H9 (cell line): ENCODE results near the gene PLK1. TPM values are rescaled to one million over a fixed set of nuclear protein-coding genes. Genes with fewer than 3 reads are reported as not detected.

Source experiments
- DNase-seq: peaks from one replicate; pipeline ENCODE4 v3.0.0-alpha.2; 2017
- H2AFZ ChIP-seq: one replicate; pipeline ENCODE4 v1.6.1; 2013; ENCODE audit warnings: mild to moderate bottlenecking, low read length, control low read depth, moderate library complexity
- H2AK5ac ChIP-seq: 2 replicates; pipeline ENCODE4 v1.6.1; 2013; ENCODE audit warnings: low read length, control low read depth, mixed read lengths; ENCODE audit not compliant: insufficient read length
- H2BK120ac ChIP-seq: one replicate; pipeline ENCODE4 v1.6.1; 2013; ENCODE audit warnings: low read depth, mild to moderate bottlenecking, low read length, control low read depth, inconsistent platforms; ENCODE audit not compliant: poor library complexity, severe bottlenecking
- H2BK12ac ChIP-seq: 2 replicates; pipeline ENCODE4 v1.6.1; 2013; ENCODE audit warnings: low read length, control low read depth, mixed read lengths, low read depth; ENCODE audit not compliant: insufficient read length
- H2BK15ac ChIP-seq: 2 replicates; pipeline ENCODE4 v1.6.1; 2013; ENCODE audit warnings: low read depth, low read length, control low read depth
- H2BK20ac ChIP-seq: one replicate; pipeline ENCODE4 v1.6.1; 2013; ENCODE audit warnings: low read depth, mild to moderate bottlenecking, low read length, control low read depth, inconsistent platforms; ENCODE audit not compliant: poor library complexity, severe bottlenecking
- H2BK5ac ChIP-seq: 2 replicates; pipeline ENCODE4 v1.6.1; 2013; ENCODE audit warnings: low read length, control low read depth, mixed read lengths; ENCODE audit not compliant: insufficient read length
- H3K14ac ChIP-seq: 2 replicates; pipeline ENCODE4 v1.6.1; 2013; ENCODE audit warnings: low read length, control low read depth; ENCODE audit not compliant: insufficient read depth
- H3K18ac ChIP-seq: 2 replicates; pipeline ENCODE4 v1.6.1; 2013; ENCODE audit warnings: low read depth, mild to moderate bottlenecking, mixed read lengths, low read length, control low read depth; ENCODE audit not compliant: insufficient read length
- H3K23ac ChIP-seq: 2 replicates; pipeline ENCODE4 v1.6.1; 2013; ENCODE audit warnings: low read length, control low read depth, mixed read lengths, low read depth; ENCODE audit not compliant: insufficient read length
- H3K23me2 ChIP-seq: 2 replicates; pipeline ENCODE4 v1.6.1; 2013; ENCODE audit warnings: low read depth, mild to moderate bottlenecking, mixed read lengths, low read length, control low read depth; ENCODE audit not compliant: insufficient read length, poor library complexity, severe bottlenecking
- H3K27ac ChIP-seq: 2 replicates; pipeline ENCODE4 v1.5.1; 2013; ENCODE audit warnings: low read length, control low read depth, mixed read lengths, low read depth; ENCODE audit not compliant: insufficient read length
- H3K27me3 ChIP-seq: 2 replicates; pipeline ENCODE4 v1.6.1; 2013; ENCODE audit warnings: low read length, control low read depth, inconsistent platforms; ENCODE audit not compliant: insufficient read depth
- H3K4ac ChIP-seq: 2 replicates; pipeline ENCODE4 v1.6.1; 2013; ENCODE audit warnings: low read depth, mild to moderate bottlenecking, control low read depth, inconsistent platforms, low read length, moderate library complexity
- H3K4me1 ChIP-seq: 2 replicates; pipeline ENCODE4 v1.6.1; 2013; ENCODE audit warnings: low read length, control low read depth, inconsistent platforms; ENCODE audit not compliant: insufficient read depth
- H3K4me2 ChIP-seq: 2 replicates; pipeline ENCODE4 v1.6.1; 2013; ENCODE audit warnings: low read length, control low read depth, mixed read lengths; ENCODE audit not compliant: insufficient read length, insufficient read depth
- H3K56ac ChIP-seq: 2 replicates; pipeline ENCODE4 v1.6.1; 2013; ENCODE audit warnings: low read depth, mild to moderate bottlenecking, mixed read lengths, low read length, control low read depth; ENCODE audit not compliant: insufficient read length
- H3K79me1 ChIP-seq: 2 replicates; pipeline ENCODE4 v1.6.1; 2013; ENCODE audit warnings: low read depth, mild to moderate bottlenecking, moderate library complexity, low read length, control low read depth, inconsistent platforms; ENCODE audit not compliant: insufficient read depth, poor library complexity, severe bottlenecking
- H3K79me2 ChIP-seq: 2 replicates; pipeline ENCODE4 v1.6.1; 2013; ENCODE audit warnings: low read length, control low read depth, inconsistent platforms; ENCODE audit not compliant: insufficient read depth
- H3K9ac ChIP-seq: 2 replicates; pipeline ENCODE4 v1.6.1; 2013; ENCODE audit warnings: low read length, control low read depth, mixed read lengths; ENCODE audit not compliant: insufficient read length; ENCODE audit errors: extremely low read depth
- H3K9me3 ChIP-seq: one replicate; pipeline ENCODE4 v1.6.1; 2013; ENCODE audit warnings: low read depth, low read length, inconsistent platforms; ENCODE audit not compliant: control insufficient read depth
- H3T11ph ChIP-seq: one replicate; pipeline ENCODE4 v1.6.1; 2013; ENCODE audit warnings: mild to moderate bottlenecking, low read length, control low read depth, inconsistent platforms
- H4K20me1 ChIP-seq: one replicate; pipeline ENCODE4 v1.6.1; 2013; ENCODE audit not compliant: control insufficient read depth, insufficient read length, insufficient read depth
- H4K5ac ChIP-seq: 2 replicates; pipeline ENCODE4 v1.6.1; 2013; ENCODE audit warnings: low read depth, mild to moderate bottlenecking, mixed read lengths, low read length, control low read depth; ENCODE audit not compliant: insufficient read length
- H4K8ac ChIP-seq: replicated peaks from 2 replicates; pipeline ENCODE4 v1.6.1; 2013; ENCODE audit warnings: low read length, control low read depth, mixed read lengths, low read depth; ENCODE audit not compliant: insufficient read length
- H4K91ac ChIP-seq: 2 replicates; pipeline ENCODE4 v1.6.1; 2013; ENCODE audit warnings: low read depth, mild to moderate bottlenecking, moderate library complexity, mixed read lengths, low read length, control low read depth; ENCODE audit not compliant: insufficient read length
- H3K27ac Mint-ChIP-seq, 3 experiments: 2 replicates in 2 of 3; 3 replicates in 1 of 3; pipeline ENCODE4 v1.8.0; 2020 to 2021; ENCODE audit warnings: mixed read lengths in 3 of 3, mild to moderate bottlenecking in 1 of 3, moderate library complexity in 1 of 3
- H3K27me3 Mint-ChIP-seq: 2 replicates; pipeline ENCODE4 v1.8.0; 2021; ENCODE audit warnings: low read depth, mild to moderate bottlenecking, moderate library complexity, mixed read lengths
- H3K36me3 Mint-ChIP-seq, 3 experiments: 2 replicates in 2 of 3; 3 replicates in 1 of 3; pipeline ENCODE4 v1.8.0; 2020 to 2021; ENCODE audit warnings: low read depth in 3 of 3, mixed read lengths in 3 of 3; ENCODE audit not compliant: insufficient read depth in 1 of 3
- H3K4me1 Mint-ChIP-seq, 2 experiments: 2 replicates each; pipeline ENCODE4 v1.8.0; 2020; ENCODE audit warnings: mixed read lengths in 2 of 2
- H3K4me3 Mint-ChIP-seq, 2 experiments: 2 replicates in 1 of 2; 3 replicates in 1 of 2; pipeline ENCODE4 v1.8.0; 2020 to 2021; ENCODE audit warnings: mild to moderate bottlenecking in 2 of 2, mixed read lengths in 2 of 2, moderate library complexity in 1 of 2
- H3K9me3 Mint-ChIP-seq, 2 experiments: 2 replicates in 1 of 2; 3 replicates in 1 of 2; pipeline ENCODE4 v1.8.0; 2020; ENCODE audit warnings: mild to moderate bottlenecking in 2 of 2, mixed read lengths in 2 of 2, moderate library complexity in 1 of 2
- WGBS: extraction: QIAGEN DNeasy Blood & Tissue Kit; methylation state at CpG from one replicate; pipeline ENCODE4 v1.1.7; 2013; ENCODE audit warnings: missing lambda C conversion rate, low lambda C conversion rate, mixed read lengths; ENCODE audit not compliant: insufficient read length; ENCODE audit errors: extremely low coverage; 5-methylcytosine and 5-hydroxymethylcytosine counted together
- total RNA-seq: library from RNA; stranded (reverse); gene quantifications from 2 replicates; pipeline ENCODE4 v1.2.1, GENCODE V29; 2021
- TF ChIP-seq, protein P1 (sequence below): fragments of 200-600 bp; sonication (generic); conservative IDR thresholded peaks from 3 replicates; pipeline ENCODE4 v1.8.0; 2021; ENCODE audit warnings: antibody characterized with exemption, mild to moderate bottlenecking

Gene PLK1
- total RNA-seq, 1 experiment from 2014 or later: 140 TPM

DNA sequence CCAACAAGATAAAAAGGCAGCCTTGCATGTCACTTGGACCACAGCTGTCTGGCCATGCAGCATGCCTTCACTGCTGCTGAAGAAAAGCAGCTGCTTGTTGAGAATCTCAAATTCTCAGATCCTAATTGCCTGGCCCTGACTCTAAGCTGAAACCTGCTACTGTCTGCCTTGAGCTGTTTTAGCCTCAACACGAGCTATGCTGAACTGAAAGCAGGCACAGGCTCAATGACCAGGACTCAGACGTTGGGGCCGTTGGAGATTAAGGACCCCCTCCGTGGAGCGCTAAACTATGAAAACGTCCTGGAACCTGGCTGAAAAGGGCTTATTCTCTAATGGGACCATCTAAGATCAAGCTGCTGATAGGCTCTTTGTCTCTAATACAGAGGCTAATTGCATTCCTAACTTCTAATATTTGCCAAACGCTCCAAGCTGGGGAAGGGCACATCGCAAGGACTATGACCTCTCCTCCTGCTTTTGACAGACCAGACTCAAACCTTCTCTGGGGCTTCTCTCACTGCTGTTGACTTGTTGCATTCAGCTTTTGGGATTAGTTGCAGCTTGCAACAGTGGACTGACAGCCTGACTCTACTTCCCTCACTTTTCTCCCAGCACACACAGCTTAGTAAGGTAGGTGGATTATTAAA is 4.6 kb upstream of the PLK1 start:
- H3K18ac ChIP-seq: no peak overlapping the region

More for the DNA sequence above, 4.6 kb upstream of the PLK1 start:
- no peak overlapping the region for H2BK20ac ChIP-seq
- H4K91ac ChIP-seq: no peak overlapping the region
- no peak overlapping the region for H2BK5ac ChIP-seq
- no peaks in the 10 kb centered on the region for H3K27me3 ChIP-seq
- no peak overlapping the region for H4K8ac ChIP-seq
- no peak overlapping the region for H3K56ac ChIP-seq
- no peak overlapping the region for H3K27ac ChIP-seq
- H3K14ac ChIP-seq: no peak overlapping the region
- no peak overlapping the region for H3K4me3 Mint-ChIP-seq
- no peak overlapping the region for H3K9ac ChIP-seq
- TF ChIP-seq, protein P1, sequence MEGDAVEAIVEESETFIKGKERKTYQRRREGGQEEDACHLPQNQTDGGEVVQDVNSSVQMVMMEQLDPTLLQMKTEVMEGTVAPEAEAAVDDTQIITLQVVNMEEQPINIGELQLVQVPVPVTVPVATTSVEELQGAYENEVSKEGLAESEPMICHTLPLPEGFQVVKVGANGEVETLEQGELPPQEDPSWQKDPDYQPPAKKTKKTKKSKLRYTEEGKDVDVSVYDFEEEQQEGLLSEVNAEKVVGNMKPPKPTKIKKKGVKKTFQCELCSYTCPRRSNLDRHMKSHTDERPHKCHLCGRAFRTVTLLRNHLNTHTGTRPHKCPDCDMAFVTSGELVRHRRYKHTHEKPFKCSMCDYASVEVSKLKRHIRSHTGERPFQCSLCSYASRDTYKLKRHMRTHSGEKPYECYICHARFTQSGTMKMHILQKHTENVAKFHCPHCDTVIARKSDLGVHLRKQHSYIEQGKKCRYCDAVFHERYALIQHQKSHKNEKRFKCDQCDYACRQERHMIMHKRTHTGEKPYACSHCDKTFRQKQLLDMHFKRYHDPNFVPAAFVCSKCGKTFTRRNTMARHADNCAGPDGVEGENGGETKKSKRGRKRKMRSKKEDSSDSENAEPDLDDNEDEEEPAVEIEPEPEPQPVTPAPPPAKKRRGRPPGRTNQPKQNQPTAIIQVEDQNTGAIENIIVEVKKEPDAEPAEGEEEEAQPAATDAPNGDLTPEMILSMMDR: no peak
- H3K23ac ChIP-seq: no peak overlapping the region
- no peaks in the 10 kb centered on the region; the same call in 1 of the 2 replicates for H3K27me3 Mint-ChIP-seq
- H3K4me2 ChIP-seq: no peak overlapping the region
- no peak overlapping the region for H2AFZ ChIP-seq
- H2BK15ac ChIP-seq: no peak overlapping the region
- no peaks in the 10 kb centered on the region for H3K79me1 ChIP-seq
- H3T11ph ChIP-seq: no peak overlapping the region
- DNase-seq: no peak
- no peak overlapping the region for H4K5ac ChIP-seq
- H2AK5ac ChIP-seq: no peak overlapping the region
- H3K36me3 Mint-ChIP-seq: peaks cover 0 to 41% (median 16%) of the 10 kb centered on the region in 3 experiments; a peak in 5 of 7 replicates
- H3K23me2 ChIP-seq: peaks cover 5% of the 10 kb centered on the region
- H3K4ac ChIP-seq: no peak overlapping the region
- no peaks in the 10 kb centered on the region for H4K20me1 ChIP-seq
- H3K79me2 ChIP-seq: peaks cover 2% of the 10 kb centered on the region; the same call in 1 of the 2 replicates
- no peaks in the 10 kb centered on the region for H3K9me3 ChIP-seq
- no peak overlapping the region for H2BK120ac ChIP-seq
- H3K27ac Mint-ChIP-seq: peak overlapping the region in 2 of 3 experiments; percentile 10 to 85; a peak in 3 of 7 replicates
- H3K4me1 Mint-ChIP-seq: peaks cover 2 to 8% of the 10 kb centered on the region in 2 experiments; a peak in 3 of 4 replicates
- WGBS: no CpG with 5 or more reads among the region's 8 CpGs
- H3K9me3 Mint-ChIP-seq: no peaks in the 10 kb centered on the region
- no peaks in the 10 kb centered on the region for H3K4me1 ChIP-seq
- H2BK12ac ChIP-seq: no peak overlapping the region
